Measurements from ENCODE around the gene ALK.
"Not testable (repeated sequence)": the region's sequence is repeated elsewhere in the genome, so short reads cannot be mapped to it uniquely, and the experiment has no call there.

ALK gene

GRCh38 chr2:29261003-29261402 lies 660.4 kb downstream of the ALK start:
- no peak for DNase-seq

- no peak for DNase-seq
Observed at GRCh38 chr2:29260142-29260772, 661.1 kb downstream of the ALK start.

- no peak for DNase-seq
Observed at GRCh38 chr2:29259221-29259620, 662.2 kb downstream of the ALK start.

- DNase-seq: no peak
Observed at GRCh38 chr2:29255004-29255403, 666.4 kb downstream of the ALK start.

GRCh38 chr2:29253495-29254275 lies 667.7 kb downstream of the ALK start:
- not testable (repeated sequence) for DNase-seq

GRCh38 chr2:29253026-29253425 lies 668.4 kb downstream of the ALK start:
- no peak for DNase-seq

GRCh38 chr2:29251406-29251805 lies 670.0 kb downstream of the ALK start:
- DNase-seq: no peak

GRCh38 chr2:29250977-29251376 lies 670.4 kb downstream of the ALK start:
- DNase-seq: no peak

- no peak for DNase-seq
Observed at GRCh38 chr2:29249666-29250253, 671.6 kb downstream of the ALK start.

GRCh38 chr2:29247336-29247914 lies 674.0 kb downstream of the ALK start:
- no peak for DNase-seq

GRCh38 chr2:29246383-29247300 lies 674.7 kb downstream of the ALK start:
- DNase-seq: no peak

GRCh38 chr2:29245742-29246382 lies 675.5 kb downstream of the ALK start:
- DNase-seq: no peak

- DNase-seq: not testable (repeated sequence)
Observed at GRCh38 chr2:29245035-29245741, 676.2 kb downstream of the ALK start.

- DNase-seq: no peak
Observed at GRCh38 chr2:29242621-29243375, 678.6 kb downstream of the ALK start.

GRCh38 chr2:29241955-29242565 lies 679.3 kb downstream of the ALK start:
- DNase-seq: no peak

GRCh38 chr2:29241341-29241740 lies 680.0 kb downstream of the ALK start:
- DNase-seq: no peak

- DNase-seq: no peak
Observed at GRCh38 chr2:29240601-29241000, 680.8 kb downstream of the ALK start.

GRCh38 chr2:29239209-29239960 lies 682.0 kb downstream of the ALK start:
- no peak for DNase-seq

- no peak for DNase-seq
Observed at GRCh38 chr2:29238497-29238896, 682.9 kb downstream of the ALK start.

- DNase-seq: no peak
Observed at GRCh38 chr2:29236074-29236473, 685.3 kb downstream of the ALK start.

Measured in activated naive CD4-positive, alpha-beta T cell treated with anti-CD3 and anti-CD28 coated beads, Interleukin-2, amount 50 U/mL, for 16 hours (primary cell).